HG02623 (cell line): ENCODE data around the gene ENOX1.
"Not testable (repeated sequence)": the region's sequence is repeated elsewhere in the genome, so short reads cannot be mapped to it uniquely, and the experiment has no call there.

ENCODE experiments used
- ATAC-seq: cut with Tn5 transposase; IDR thresholded peaks from one replicate; pipeline ENCODE4 v1.9.1; 2021; ENCODE audit warnings: moderate library complexity; ENCODE audit not compliant: unreplicated experiment

The ENOX1 gene

GRCh38 chr13:43180837-43181236 is 605.9 kb downstream of the ENOX1 start:
- no peak for ATAC-seq

- no peak for ATAC-seq
These were observed 606.6 kb downstream of the ENOX1 start for GRCh38 chr13:43180036-43180660.

- ATAC-seq = no peak
These were observed 615.3 kb downstream of the ENOX1 start for GRCh38 chr13:43171489-43171888.

- no peak for ATAC-seq
These were observed 616.3 kb downstream of the ENOX1 start for GRCh38 chr13:43170506-43170905.

GRCh38 chr13:43168434-43168833 is 618.3 kb downstream of the ENOX1 start:
- not testable (repeated sequence) for ATAC-seq

- no peak for ATAC-seq
These were observed 619.0 kb downstream of the ENOX1 start for GRCh38 chr13:43167731-43168130.

- ATAC-seq = no peak
These were observed 619.9 kb downstream of the ENOX1 start for GRCh38 chr13:43166644-43167457.
